ENCODE measurements around the gene STARD10. TPM values are rescaled to one million over a fixed set of nuclear protein-coding genes. Genes with fewer than 3 reads are reported as not detected.

Gene STARD10
- total and polyA plus RNA-seq, 9 of the 15 experiments (the other 6 are each of a cell fraction or from before 2014, with no cell fraction given), result 0.15 to 52.9 (median 32.3) TPM

GRCh38 chr11:72786305-72787215 lies 7.3 kb downstream of the STARD10 start (continued):
- TF ChIP-seq ZBTB11 (CRISPR knock-in tag; IDR thresholded peaks at IDR 0.05) (peak in 1 of 3 experiments; percentile 39; a peak in 1 of 6 replicates), ATF6 (CRISPR knock-in tag; IDR thresholded peaks at IDR 0.05) (no peak)

Measured in K562 (cell line).